Activated CD8-positive, alpha-beta memory T cell treated with anti-CD3 and anti-CD28 coated beads for 48 hours (primary cell): ENCODE measurements around the gene IL1RN.
"Not testable (repeated sequence)": the region's sequence is repeated elsewhere in the genome, so short reads cannot be mapped to it uniquely, and the experiment has no call there.

Experiments
- DNase-seq, 3 experiments: peaks; one replicate each; pipeline ENCODE4 v3.0.0-alpha.2; 2020; ENCODE audit warnings: low read depth in 2 of 3, low spot score in 2 of 3

IL1RN gene

DNA sequence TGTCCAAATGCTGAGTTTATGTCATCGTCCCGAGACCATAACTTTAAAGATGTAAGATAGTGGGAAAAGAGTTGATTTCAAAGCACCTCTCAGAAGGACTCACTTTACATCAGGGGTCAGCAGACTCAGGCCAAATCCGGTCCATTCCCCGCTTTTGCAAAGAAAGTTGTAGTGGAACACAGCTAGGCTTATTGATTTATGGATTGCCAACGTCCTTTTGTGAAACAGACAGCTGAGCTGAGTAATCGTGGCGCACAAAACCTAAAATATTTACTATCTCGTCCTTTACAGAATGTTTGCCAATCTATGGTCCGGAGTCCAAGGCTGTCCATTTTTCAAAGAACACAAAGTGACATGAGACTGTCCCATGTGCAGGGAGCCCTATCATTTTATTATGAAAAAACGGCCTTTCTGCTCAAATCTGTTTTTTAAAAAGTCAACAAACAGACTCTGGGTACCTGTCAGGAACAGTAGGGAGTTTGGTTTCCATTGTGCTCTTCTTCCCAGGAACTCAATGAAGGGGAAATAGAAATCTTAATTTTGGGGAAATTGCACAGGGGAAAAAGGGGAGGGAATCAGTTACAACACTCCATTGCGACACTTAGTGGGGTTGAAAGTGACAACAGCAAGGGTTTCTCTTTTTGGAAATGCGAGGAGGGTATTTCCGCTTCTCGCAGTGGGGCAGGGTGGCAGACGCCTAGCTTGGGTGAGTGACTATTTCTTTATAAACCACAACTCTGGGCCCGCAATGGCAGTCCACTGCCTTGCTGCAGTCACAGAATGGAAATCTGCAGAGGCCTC lies at the start of gene IL1RN:
Gene IL1RN, plus strand, starts transcription at position 754 of the 801 bp plus-strand sequence. Its CDS starts 27 bp downstream, at position 781.
- no peak for DNase-seq

GRCh38 chr2:113077921-113078320 lies 49.5 kb upstream of the IL1RN start:
- DNase-seq, result no peak

DNA sequence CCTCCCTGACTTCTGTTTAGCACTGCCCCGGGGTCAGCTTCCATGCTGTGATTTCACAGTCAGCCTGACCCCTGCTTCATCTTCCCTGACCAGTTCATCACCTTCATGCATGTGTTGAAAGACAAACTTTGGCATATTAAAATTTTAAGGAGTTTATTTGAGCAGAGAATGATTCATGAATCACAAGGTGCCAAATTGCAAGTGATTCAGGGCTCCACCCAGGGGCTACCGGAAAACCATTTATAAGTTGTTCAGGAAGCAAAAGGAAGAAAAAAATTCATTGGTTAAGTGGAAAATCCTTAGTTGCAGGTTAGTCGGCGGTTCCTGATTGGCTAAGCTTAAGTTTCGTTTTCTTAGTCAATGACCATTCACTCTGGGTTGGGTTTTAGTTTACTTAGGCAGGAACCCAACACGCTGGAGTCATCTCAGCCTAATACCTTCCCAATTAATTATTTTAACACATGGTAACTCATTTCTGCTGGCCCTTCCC lies 49.0 kb upstream of the IL1RN start:
- DNase-seq, result no peak

GRCh38 chr2:113079131-113079530 lies 48.3 kb upstream of the IL1RN start:
- DNase-seq, result no peak

DNA sequence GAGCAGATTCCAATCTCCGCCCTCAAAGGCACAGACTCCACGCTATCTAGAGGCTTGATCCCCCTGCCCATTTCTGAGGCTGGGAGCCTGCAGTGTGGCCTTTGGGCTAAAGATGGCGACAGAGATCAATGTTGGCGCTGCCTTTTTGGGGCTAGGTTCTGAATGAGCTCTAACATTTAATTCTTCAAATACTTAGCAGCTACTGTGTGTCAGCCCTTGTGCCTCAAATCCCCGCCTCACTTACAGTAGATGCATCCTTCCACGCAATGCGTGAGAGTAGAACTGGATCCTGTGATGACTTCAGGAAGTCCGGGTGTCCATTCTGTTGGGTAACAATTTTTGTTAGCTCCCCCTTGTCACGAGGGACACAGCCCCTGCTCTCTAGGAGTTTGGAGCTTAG lies 47.3 kb upstream of the IL1RN start:
- DNase-seq, result peak in 1 of 3 experiments; percentile 16

- no peak for DNase-seq
Measured at GRCh38 chr2:113081488-113082210, 45.7 kb upstream of the IL1RN start.

- DNase-seq, result no peak
Measured at GRCh38 chr2:113083296-113083695, 44.1 kb upstream of the IL1RN start.

- no peak for DNase-seq
Measured at GRCh38 chr2:113084249-113085000, 43.0 kb upstream of the IL1RN start.

DNA sequence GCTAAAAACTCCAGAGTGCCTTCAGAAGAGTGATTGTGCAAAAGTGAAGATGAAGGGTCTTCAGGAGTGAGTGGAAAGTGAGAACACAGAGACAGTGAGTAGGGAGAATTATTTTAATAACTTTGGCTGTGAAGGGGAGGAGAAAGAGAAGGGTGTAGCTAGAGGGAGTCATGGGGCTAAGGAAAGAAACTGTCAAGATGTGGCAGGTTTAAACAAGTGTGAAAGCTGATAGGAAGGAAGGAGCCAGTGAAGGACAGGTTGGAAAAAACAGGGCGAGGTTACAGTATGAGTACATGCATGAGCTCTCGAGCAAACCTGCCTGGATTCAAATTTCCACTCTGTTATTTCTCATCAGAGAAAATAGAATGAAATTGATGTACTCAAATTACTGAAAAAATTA lies 41.9 kb upstream of the IL1RN start:
- DNase-seq, result no peak

- no peak for DNase-seq
Measured at GRCh38 chr2:113088213-113088992, 39.0 kb upstream of the IL1RN start.

GRCh38 chr2:113089916-113090315 lies 37.5 kb upstream of the IL1RN start:
- DNase-seq, result no peak

DNA sequence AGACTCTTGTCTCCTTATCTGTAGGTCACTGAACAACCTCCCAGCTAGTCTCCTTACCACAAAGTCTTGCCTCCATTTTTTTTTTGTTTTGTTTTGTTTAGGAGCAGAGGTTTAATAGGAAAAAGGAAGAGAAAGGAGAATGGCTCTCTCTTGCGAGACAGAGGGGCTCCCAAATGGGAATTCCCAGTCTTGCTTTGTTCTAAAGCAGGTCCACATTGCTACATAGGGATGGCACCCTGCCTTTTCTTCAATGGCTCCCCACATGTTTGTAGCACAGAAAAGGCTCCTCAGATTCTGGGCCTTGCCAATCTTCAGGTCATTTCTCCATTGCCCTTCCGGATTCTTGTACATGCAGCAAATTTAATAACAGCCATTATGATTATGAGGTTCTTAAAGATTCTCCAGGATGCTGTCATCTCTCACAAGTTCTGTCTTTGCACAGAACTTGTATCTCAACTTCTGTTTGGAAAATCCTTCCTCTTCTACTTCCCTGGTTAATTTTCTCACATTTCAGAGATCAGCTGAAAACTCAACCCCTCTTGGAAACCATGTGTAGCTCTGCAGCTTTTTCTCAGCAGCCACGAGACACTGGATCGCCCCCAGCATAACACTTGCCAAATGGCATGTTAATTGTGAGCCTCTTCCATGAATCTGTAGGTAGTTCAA lies 36.0 kb upstream of the IL1RN start:
- DNase-seq, result no peak

- no peak for DNase-seq
Measured at GRCh38 chr2:113092864-113093612, 34.4 kb upstream of the IL1RN start.

- DNase-seq, result no peak
Measured at GRCh38 chr2:113093613-113093977, 33.8 kb upstream of the IL1RN start.

DNA sequence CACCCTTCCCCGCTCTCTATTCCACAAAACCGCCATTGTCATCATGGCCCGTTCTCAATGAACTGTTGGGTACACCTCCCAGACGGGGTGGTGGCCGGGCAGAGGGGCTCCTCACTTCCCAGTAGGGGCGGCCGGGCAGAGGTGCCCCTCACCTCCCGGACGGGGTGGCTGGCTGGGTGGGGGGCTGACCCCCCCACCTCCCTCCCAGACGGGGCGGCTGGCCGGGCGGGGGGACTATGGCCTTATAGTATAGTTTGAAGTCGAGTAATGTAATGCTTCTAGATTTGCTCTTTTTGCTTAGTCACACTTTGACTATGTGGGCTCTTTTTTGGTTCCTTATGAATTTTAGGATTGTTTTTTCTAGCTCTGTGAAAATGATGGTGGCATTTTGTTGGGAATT lies 31.1 kb upstream of the IL1RN start:
- not testable (repeated sequence) for DNase-seq

- not testable (repeated sequence) for DNase-seq
Measured at GRCh38 chr2:113096842-113097618, 30.4 kb upstream of the IL1RN start.

- no peak for DNase-seq
Measured at GRCh38 chr2:113098041-113098440, 29.4 kb upstream of the IL1RN start.

DNA sequence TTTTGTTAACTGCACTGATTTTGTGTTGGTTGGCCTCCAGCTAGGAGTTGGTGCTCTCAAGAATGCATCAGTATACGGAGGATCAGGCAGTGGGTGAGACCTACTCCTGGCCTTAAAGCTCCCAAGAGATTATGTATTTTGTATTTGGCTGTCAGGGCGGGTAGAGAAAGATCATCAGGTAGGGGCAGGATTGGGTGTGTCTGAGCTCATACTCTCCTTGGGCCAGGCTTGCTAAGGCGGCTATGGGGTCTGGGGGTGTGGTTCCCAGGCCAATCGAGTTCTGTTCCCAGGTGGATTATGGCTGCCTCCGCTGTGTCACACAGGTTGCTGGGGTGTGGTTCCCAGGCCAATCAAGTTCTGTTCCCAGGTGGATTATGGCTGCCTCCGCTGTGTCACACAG lies 28.9 kb upstream of the IL1RN start:
- no peak for DNase-seq

- no peak for DNase-seq
Measured at GRCh38 chr2:113102133-113102532, 25.3 kb upstream of the IL1RN start.
